Body of pancreas (tissue), 4 donors: ENCODE data around the gene IDUA.

Source experiments
- POLR2A ChIP-seq, 3 donors: fragments of 450-650 bp; IDR thresholded peaks; one replicate each; pipeline ENCODE4 v1.6.1; 2016; ENCODE audit warnings: antibody characterized with exemption in 3 of 3, mild to moderate bottlenecking in 2 of 3
- TF ChIP-seq, protein P1 (sequence below), 7 experiments: fragments of 450-650 bp in 4 of 7; fragments of 200-600 bp in 3 of 7; sonication (generic) in 3 of 7; IDR thresholded peaks; one replicate each; pipeline ENCODE4 v1.5.1; 2016 to 2019; ENCODE audit warnings: antibody characterized with exemption in 7 of 7

- TF ChIP-seq, protein P1, sequence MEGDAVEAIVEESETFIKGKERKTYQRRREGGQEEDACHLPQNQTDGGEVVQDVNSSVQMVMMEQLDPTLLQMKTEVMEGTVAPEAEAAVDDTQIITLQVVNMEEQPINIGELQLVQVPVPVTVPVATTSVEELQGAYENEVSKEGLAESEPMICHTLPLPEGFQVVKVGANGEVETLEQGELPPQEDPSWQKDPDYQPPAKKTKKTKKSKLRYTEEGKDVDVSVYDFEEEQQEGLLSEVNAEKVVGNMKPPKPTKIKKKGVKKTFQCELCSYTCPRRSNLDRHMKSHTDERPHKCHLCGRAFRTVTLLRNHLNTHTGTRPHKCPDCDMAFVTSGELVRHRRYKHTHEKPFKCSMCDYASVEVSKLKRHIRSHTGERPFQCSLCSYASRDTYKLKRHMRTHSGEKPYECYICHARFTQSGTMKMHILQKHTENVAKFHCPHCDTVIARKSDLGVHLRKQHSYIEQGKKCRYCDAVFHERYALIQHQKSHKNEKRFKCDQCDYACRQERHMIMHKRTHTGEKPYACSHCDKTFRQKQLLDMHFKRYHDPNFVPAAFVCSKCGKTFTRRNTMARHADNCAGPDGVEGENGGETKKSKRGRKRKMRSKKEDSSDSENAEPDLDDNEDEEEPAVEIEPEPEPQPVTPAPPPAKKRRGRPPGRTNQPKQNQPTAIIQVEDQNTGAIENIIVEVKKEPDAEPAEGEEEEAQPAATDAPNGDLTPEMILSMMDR (IDR thresholded peaks at IDR 0.05): no peak
- TF ChIP-seq POLR2A (IDR thresholded peaks at IDR 0.05): no peak
Observed at GRCh38 chr4:1048773-1049590, 62.1 kb downstream of the IDUA start.
